Fibroblast of mammary gland (primary cell): ENCODE measurements around the gene ADRM1.
A peak's percentile ranks its signal among the peaks of the same experiment; 100 is the strongest.

Experiments
- DNase-seq: peaks from one replicate; pipeline ENCODE4 v3.0.0-alpha.2; 2010; ENCODE audit warnings: low read depth
- H3K4me3 ChIP-seq: 2 replicates; pipeline ENCODE4 v1.5.1; 2011; ENCODE audit warnings: low read depth, mild to moderate bottlenecking, low read length, moderate library complexity; ENCODE audit not compliant: control insufficient read depth
- CTCF ChIP-seq: conservative IDR thresholded peaks from 2 replicates; pipeline ENCODE4 v1.5.1; 2011; ENCODE audit warnings: low read depth, low read length, inconsistent platforms; ENCODE audit not compliant: control insufficient read depth, insufficient read depth

The ADRM1 gene

GRCh38 chr20:62299666-62300236 lies 3.0 kb upstream of the ADRM1 start:
- TF ChIP-seq CTCF, result no peak
- no peak overlapping the region for H3K4me3 ChIP-seq
- no peak for DNase-seq

GRCh38 chr20:62300319-62300718 lies 2.5 kb upstream of the ADRM1 start:
- no peak for DNase-seq
- no peak overlapping the region for H3K4me3 ChIP-seq
- TF ChIP-seq CTCF, result no peak

- H3K4me3 ChIP-seq, result no peak overlapping the region
- no peak for DNase-seq
Observed at GRCh38 chr20:62301111-62301668, 1.6 kb upstream of the ADRM1 start.

GRCh38 chr20:62301773-62302340 lies 940 bp upstream of the ADRM1 start:
- peak; percentile 81 for TF ChIP-seq CTCF
- peak; percentile 92 for DNase-seq
- H3K4me3 ChIP-seq, result peak overlapping the region; percentile 67

More at GRCh38 chr20:62301111-62301668, 1.6 kb upstream of the ADRM1 start:
- TF ChIP-seq CTCF, result no peak

GRCh38 chr20:62303062-62303339 lies 204 bp downstream of the ADRM1 start:
- TF ChIP-seq CTCF, result no peak
- no peak for DNase-seq
- H3K4me3 ChIP-seq, result peak overlapping the region; percentile 80

GRCh38 chr20:62303340-62304226 lies 786 bp downstream of the ADRM1 start:
- peak overlapping the region; percentile 80 for H3K4me3 ChIP-seq
- peak; percentile 10 for DNase-seq
- no peak for TF ChIP-seq CTCF
